GM23338 (cell line): ENCODE data around the gene TMEM255B.

Experiments used
- CTCF ChIP-seq, 2 experiments: fragments of 200-600 bp in 1 of 2; sonication (generic) in 1 of 2; conservative IDR thresholded peaks; 2 replicates each; pipeline versions ENCODE4 v1.5.1 to v1.6.1; 2016 to 2017; ENCODE audit warnings: antibody characterized with exemption in 2 of 2, low read depth in 2 of 2, mild to moderate bottlenecking in 2 of 2, moderate library complexity in 1 of 2
- EZH2 ChIP-seq: fragments of 200-600 bp; sonication (generic); IDR thresholded peaks from one replicate; pipeline ENCODE4 v1.8.0; 2017; ENCODE audit warnings: antibody characterized with exemption, mild to moderate bottlenecking, low read depth; ENCODE audit not compliant: unreplicated experiment
- NANOG ChIP-seq: IDR thresholded peaks from 2 replicates; pipeline ENCODE4 v1.6.1; 2016; ENCODE audit warnings: antibody characterized with exemption, borderline replicate concordance
- POLR2AphosphoS5 ChIP-seq: IDR thresholded peaks from 2 replicates; pipeline ENCODE4 v1.6.1; 2016; ENCODE audit warnings: antibody characterized with exemption, low read depth
- REST ChIP-seq: IDR thresholded peaks from one replicate; pipeline ENCODE4 v1.6.1; 2018; ENCODE audit warnings: antibody characterized with exemption; ENCODE audit not compliant: unreplicated experiment
- ZNF114 ChIP-seq: fragments of 250-450 bp; sonication (Bioruptor Pico); IDR thresholded peaks from 2 replicates; pipeline ENCODE4 v1.5.0; 2020; ENCODE audit warnings: mild to moderate bottlenecking, moderate library complexity

GRCh38 chr13:113729187-113730019 is 29.6 kb upstream of the TMEM255B start:
- TF ChIP-seq CTCF (conservative IDR thresholded peaks at IDR 0.05; ENCODE audit: low read depth in 2 of 2) = no peak
- TF ChIP-seq EZH2 = no peak
- no peak for TF ChIP-seq POLR2AphosphoS5
- TF ChIP-seq NANOG = no peak
- TF ChIP-seq REST = no peak
- no peak for TF ChIP-seq ZNF114 (CRISPR knock-in tag)
